Stimulated activated CD4-positive, alpha-beta T cell treated with anti-CD3 and anti-CD28 coated beads, TNF-alpha, amount 100 ng/mL, for 24 hours (primary cell): ENCODE measurements around the gene TLK2.
"Not testable (repeated sequence)": the region's sequence is repeated elsewhere in the genome, so short reads cannot be mapped to it uniquely, and the experiment has no call there.

Experiments
- DNase-seq, 3 experiments: peaks; one replicate each; pipeline ENCODE4 v3.0.0-alpha.2; 2020; ENCODE audit warnings: low read depth in 3 of 3

The TLK2 gene

GRCh38 chr17:62490990-62491389, 12.4 kb downstream of the TLK2 start:
- DNase-seq = not testable (repeated sequence)

DNA sequence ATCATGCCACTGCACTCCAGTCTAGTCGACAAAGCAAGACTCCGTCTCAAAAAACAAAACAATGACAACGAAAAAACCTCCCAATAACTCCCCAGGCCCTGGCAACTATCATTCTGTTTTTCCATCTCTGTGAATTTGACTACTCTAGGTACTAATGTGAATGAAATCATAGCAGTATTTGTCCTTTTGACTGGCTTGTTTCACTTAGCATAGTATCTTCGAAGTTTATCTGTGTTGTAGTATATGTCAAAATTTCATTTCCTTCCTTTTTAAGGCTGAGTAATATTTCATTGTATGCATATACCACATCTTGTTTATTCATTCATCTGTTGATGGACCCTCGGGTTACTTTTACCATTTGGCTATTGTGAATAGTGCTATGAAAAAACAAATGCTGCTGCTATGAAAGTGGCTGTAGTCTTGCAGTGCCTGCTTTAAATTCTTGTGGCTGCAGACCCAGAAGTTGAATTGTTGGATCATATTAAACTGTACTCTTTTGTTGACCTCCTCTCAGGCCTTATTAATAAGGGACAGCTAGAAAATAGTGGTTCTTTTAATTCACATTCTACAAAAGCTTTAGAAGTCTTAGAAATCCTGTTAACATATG, 14.5 kb downstream of the TLK2 start:
- DNase-seq = not testable (repeated sequence)

- DNase-seq = not testable (repeated sequence)
Observed at GRCh38 chr17:62494073-62494472, 15.4 kb downstream of the TLK2 start.

DNA sequence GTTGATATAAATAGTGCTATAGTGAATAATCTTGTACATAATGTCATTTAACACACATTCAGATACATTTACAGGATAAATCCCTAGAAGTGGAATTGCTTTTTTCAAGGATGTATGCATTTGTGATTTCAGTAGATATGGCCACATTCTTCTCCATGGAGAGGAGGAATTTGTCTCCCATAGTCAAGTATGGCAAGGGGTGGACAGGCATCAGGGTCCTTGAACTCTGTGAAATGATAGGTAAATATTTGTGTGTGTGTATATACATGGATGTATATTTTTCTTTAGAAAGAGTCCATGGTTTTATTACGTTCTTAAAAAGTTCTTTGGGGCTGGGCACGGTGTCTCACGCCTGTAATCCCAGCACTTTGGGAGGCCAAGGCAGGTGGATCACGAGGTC, 17.7 kb downstream of the TLK2 start:
- not testable (repeated sequence) for DNase-seq

DNA sequence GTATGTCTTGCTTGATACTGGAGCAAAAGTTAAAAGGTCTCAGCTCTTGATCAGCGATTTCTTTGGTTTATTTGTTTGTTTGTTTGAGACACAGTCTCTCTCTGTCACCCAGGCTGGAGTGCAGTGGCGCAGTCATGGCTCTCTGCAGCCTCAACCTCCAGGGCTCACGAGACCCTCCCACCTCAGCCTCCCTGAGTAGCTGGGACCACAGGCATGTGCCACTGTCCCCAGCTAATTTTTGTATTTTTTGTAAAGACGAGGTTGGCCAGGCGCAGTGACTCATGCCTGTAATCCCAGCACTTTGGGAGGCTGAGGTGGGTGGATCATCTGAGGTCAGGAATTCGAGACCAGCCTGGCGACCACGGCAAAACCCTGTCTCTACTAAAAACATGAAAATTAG, 20.2 kb downstream of the TLK2 start:
- not testable (repeated sequence) for DNase-seq

GRCh38 chr17:62500463-62500862, 21.8 kb downstream of the TLK2 start:
- not testable (repeated sequence) for DNase-seq

GRCh38 chr17:62504857-62505256, 26.2 kb downstream of the TLK2 start:
- not testable (repeated sequence) for DNase-seq

DNA sequence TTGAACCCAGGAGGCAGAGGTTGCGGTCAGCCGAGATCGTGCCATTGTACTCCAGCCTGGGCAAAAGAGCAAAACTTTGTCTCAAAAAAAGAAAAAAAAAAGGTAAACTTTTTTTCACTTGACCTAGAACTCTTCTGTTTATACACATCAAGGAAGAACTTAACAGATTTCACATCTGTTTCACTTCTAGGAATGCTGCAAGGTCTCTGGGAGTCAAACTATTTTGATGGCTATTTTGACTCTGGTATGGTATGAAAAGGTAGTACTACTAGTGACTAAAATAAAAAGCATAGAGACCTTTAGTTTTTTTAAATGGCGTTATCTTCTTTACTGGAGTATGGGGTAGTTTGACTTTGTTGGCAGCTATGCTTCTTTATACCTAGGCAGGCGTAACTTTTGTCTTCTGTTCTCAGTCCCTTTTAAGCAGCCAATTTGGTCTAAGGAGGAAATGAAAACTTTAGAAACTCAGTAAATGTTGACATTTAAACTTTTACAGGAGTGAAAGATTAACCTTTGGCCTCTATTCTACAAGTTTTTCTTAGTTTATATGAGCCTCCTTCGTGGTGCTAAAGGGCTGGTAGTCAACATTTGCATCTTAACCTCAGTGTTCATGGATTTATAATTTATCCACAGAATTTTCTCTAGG, 28.7 kb downstream of the TLK2 start:
- DNase-seq = not testable (repeated sequence)

- DNase-seq = not testable (repeated sequence)
Observed at GRCh38 chr17:62510247-62510819, 31.7 kb downstream of the TLK2 start.

GRCh38 chr17:62511014-62511413, 32.4 kb downstream of the TLK2 start:
- not testable (repeated sequence) for DNase-seq

GRCh38 chr17:62516376-62516775, 37.8 kb downstream of the TLK2 start:
- DNase-seq = not testable (repeated sequence)

DNA sequence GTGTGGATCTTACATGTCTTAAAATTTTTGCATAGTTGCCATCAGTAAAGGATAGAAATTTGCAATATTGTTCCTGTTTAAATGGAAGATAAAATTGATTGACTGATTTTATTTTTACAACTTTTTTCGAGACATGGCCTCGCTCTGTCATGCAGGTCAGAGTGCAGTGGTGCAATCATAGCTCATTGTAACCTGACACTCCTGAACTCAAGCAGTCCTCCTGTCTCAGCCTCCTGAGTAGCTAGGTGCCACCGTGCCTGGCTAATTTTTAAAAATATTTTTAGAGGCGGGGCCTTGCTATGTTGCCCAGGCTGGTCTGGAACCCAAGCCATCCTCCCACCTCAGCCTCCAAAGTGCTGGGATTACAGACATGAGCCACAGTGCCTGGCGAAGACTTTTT, 42.7 kb downstream of the TLK2 start:
- not testable (repeated sequence) for DNase-seq

- DNase-seq = not testable (repeated sequence)
Observed at GRCh38 chr17:62524077-62524476, 45.5 kb downstream of the TLK2 start.

- not testable (repeated sequence) for DNase-seq
Observed at GRCh38 chr17:62525317-62525716, 46.7 kb downstream of the TLK2 start.

DNA sequence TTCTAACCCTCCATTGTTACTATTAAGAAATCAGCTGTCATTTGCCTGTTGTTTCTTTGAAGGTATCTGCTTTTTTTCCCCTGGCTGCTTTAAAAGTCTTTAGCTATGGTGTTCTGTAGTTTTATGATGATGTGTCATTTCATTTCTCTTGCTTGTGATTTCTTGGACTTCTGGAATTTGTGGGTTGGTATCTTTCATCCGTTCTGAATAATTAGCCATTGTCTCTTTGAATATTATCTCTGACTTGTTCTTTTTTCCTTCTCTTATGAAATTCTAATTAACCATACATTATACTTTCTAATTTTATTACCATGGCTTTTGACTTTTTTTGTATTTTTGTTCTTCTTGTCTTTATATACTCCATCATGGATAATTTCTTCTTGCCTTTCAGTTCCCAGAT, 52.3 kb downstream of the TLK2 start:
- DNase-seq = not testable (repeated sequence)

DNA sequence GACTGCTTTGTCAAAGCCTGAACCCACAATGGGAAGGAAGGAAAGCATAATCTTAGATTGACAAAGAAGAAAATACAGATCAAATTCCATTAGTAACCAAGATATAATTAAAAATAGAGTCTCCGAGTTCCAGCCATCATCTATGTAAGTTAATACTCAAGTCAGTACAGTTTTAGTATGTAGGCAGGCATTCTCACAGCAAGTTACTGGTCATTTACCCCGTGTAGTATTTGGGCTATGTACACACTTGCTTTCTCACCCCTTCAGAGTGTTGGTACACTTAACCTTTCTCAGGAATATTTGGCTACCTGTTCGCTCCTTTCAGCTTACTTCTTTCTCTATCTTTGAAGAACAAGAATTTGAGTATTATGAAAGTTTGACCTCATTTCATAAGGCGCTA, 57.9 kb downstream of the TLK2 start:
- DNase-seq = not testable (repeated sequence)

GRCh38 chr17:62541073-62541472, 62.4 kb downstream of the TLK2 start:
- DNase-seq = not testable (repeated sequence)

DNA sequence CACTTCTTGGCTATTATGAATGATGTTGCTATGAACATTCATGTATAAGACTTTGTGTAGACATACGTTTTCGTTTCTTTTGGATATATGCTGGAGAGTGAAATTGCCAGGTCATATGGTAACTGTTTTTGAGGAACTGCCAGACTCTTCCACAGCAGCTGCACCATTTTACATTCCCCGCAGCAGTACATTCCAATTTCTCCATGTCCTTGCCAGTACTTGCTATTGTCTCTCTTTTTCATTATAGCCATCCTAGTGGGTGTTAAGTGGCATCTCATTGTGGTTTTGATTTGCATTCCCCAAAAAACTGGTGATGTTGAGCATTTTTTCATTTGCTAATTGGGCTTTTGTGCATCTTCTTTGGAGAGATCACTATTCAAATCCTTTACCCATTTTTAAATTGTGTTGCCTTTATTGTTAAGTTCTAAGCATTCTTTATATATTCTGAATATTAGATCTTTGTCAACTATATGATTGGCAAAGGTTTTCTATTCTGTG, 64.7 kb downstream of the TLK2 start:
- not testable (repeated sequence) for DNase-seq

GRCh38 chr17:62546066-62546465, 67.4 kb downstream of the TLK2 start:
- not testable (repeated sequence) for DNase-seq

GRCh38 chr17:62552851-62553659, 74.4 kb downstream of the TLK2 start:
- peak in 2 of 3 experiments; percentile 6 to 24 for DNase-seq

DNA sequence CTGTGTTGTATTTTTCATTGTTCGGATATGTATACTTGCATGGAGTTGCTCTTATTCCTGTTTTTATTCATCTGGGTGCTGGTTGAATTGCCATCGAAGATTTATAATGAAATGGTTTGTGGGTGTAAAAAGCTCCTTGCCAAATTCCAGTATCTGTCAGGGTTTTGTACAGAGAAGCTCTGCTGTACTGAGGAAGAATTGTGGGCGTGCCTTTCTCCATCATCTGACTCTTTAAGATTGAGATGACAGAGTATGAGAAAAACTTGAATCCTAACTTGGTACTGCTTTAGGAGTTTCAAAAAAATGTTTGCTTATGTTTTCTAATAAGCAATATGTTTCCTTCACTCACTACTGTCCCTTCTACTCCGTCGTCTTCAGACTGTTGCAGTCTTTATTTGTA, 78.9 kb downstream of the TLK2 start:
- not testable (repeated sequence) for DNase-seq

GRCh38 chr17:62558941-62559340, 80.3 kb downstream of the TLK2 start:
- DNase-seq = not testable (repeated sequence)
